ENCODE measurements around the gene FAM111A. TPM values are rescaled to one million over a fixed set of nuclear protein-coding genes. Genes with fewer than 3 reads are reported as not detected.

Gene FAM111A
- total RNA-seq, 1 donor from 2014 or later: 13.1 TPM

- Histone ChIP-seq H4K20me1 (ENCODE audit: insufficient read depth, low read length) (no peaks in the 10 kb centered on the region), H3K4me1 (ENCODE audit: insufficient read depth, low read length) (peaks cover under 1% of the 10 kb centered on the region), H3K27ac (ENCODE audit: low read depth, low read length) (no peak overlapping the region), H3K4me2 (ENCODE audit: low read length) (no peak overlapping the region), H3K9me3 (ENCODE audit: insufficient read depth, low read depth, low read length) (no peaks in the 10 kb centered on the region), H3K36me3 (ENCODE audit: insufficient read depth, low read length) (no peaks in the 10 kb centered on the region), H3K27me3 (ENCODE audit: insufficient read depth, low read length) (peaks cover 26% of the 10 kb centered on the region), H3K79me2 (ENCODE audit: insufficient read depth, low read length) (no peaks in the 10 kb centered on the region), H2AFZ (ENCODE audit: low read depth, low read length) (no peak overlapping the region), H3K9ac (ENCODE audit: low read length) (no peak overlapping the region), H3K4me3 (ENCODE audit: insufficient read depth, low read depth, low read length) (no peak overlapping the region)
- TF ChIP-seq EZH2 (IDR thresholded peaks at IDR 0.05; ENCODE audit: insufficient read depth, low read length) (no peak), CTCF (IDR thresholded peaks at IDR 0.05; ENCODE audit: insufficient read depth, low read depth, low read length) (no peak)
- FAIRE-seq (no peak), DNase-seq (ENCODE audit: low read depth) (no peak)
- Mint-ChIP-seq H3K27me3 (ENCODE audit: low read depth, unreplicated experiment) (no peaks in the 10 kb centered on the region), H3K9me3 (ENCODE audit: unreplicated experiment) (peaks cover 5% of the 10 kb centered on the region), H3K27ac (ENCODE audit: unreplicated experiment) (no peak overlapping the region), H3K36me3 (ENCODE audit: low read depth, unreplicated experiment) (peaks cover 21% of the 10 kb centered on the region), H3K4me1 (ENCODE audit: low read depth, unreplicated experiment) (peaks cover 24% of the 10 kb centered on the region), H3K4me3 (ENCODE audit: unreplicated experiment) (no peak overlapping the region)
Observed at GRCh38 chr11:59178402-59178801, 35.7 kb downstream of the FAM111A start.

- Histone ChIP-seq H3K4me1 (ENCODE audit: insufficient read depth, low read length) (no peaks in the 10 kb centered on the region), H3K79me2 (ENCODE audit: insufficient read depth, low read length) (no peaks in the 10 kb centered on the region), H3K4me3 (ENCODE audit: insufficient read depth, low read depth, low read length) (no peak overlapping the region), H3K27ac (ENCODE audit: low read depth, low read length) (no peak overlapping the region), H3K4me2 (ENCODE audit: low read length) (no peak overlapping the region), H3K27me3 (ENCODE audit: insufficient read depth, low read length) (peaks cover 23% of the 10 kb centered on the region), H3K36me3 (ENCODE audit: insufficient read depth, low read length) (no peaks in the 10 kb centered on the region), H2AFZ (ENCODE audit: low read depth, low read length) (no peak overlapping the region), H4K20me1 (ENCODE audit: insufficient read depth, low read length) (no peaks in the 10 kb centered on the region), H3K9ac (ENCODE audit: low read length) (no peak overlapping the region), H3K9me3 (ENCODE audit: insufficient read depth, low read depth, low read length) (no peaks in the 10 kb centered on the region)
- Mint-ChIP-seq H3K4me1 (ENCODE audit: low read depth, unreplicated experiment) (peaks cover 19% of the 10 kb centered on the region), H3K27me3 (ENCODE audit: low read depth, unreplicated experiment) (no peaks in the 10 kb centered on the region), H3K9me3 (ENCODE audit: unreplicated experiment) (peaks cover 5% of the 10 kb centered on the region), H3K36me3 (ENCODE audit: low read depth, unreplicated experiment) (peaks cover 22% of the 10 kb centered on the region), H3K4me3 (ENCODE audit: unreplicated experiment) (no peak overlapping the region), H3K27ac (ENCODE audit: unreplicated experiment) (no peak overlapping the region)
- FAIRE-seq: no peak
- no peak for DNase-seq (ENCODE audit: low read depth)
- no peak for TF ChIP-seq CTCF (IDR thresholded peaks at IDR 0.05; ENCODE audit: insufficient read depth, low read depth, low read length)
- no peak for TF ChIP-seq EZH2 (IDR thresholded peaks at IDR 0.05; ENCODE audit: insufficient read depth, low read length)
Observed at GRCh38 chr11:59179121-59179520, 36.5 kb downstream of the FAM111A start.

GRCh38 chr11:59180168-59180776, 37.6 kb downstream of the FAM111A start:
- no peaks in the 10 kb centered on the region for H3K4me1 ChIP-seq (ENCODE audit: insufficient read depth, low read length)
- no peak overlapping the region for H2AFZ ChIP-seq (ENCODE audit: low read depth, low read length)
- no peak overlapping the region for H3K4me2 ChIP-seq (ENCODE audit: low read length)
- peaks cover 23% of the 10 kb centered on the region for H3K27me3 ChIP-seq (ENCODE audit: insufficient read depth, low read length)
- no peak overlapping the region for H3K27ac ChIP-seq (ENCODE audit: low read depth, low read length)
- no peaks in the 10 kb centered on the region for H3K36me3 ChIP-seq (ENCODE audit: insufficient read depth, low read length)
- Mint-ChIP-seq H3K9me3 (ENCODE audit: unreplicated experiment) (peaks cover 5% of the 10 kb centered on the region), H3K4me1 (ENCODE audit: low read depth, unreplicated experiment) (peaks cover 10% of the 10 kb centered on the region), H3K27me3 (ENCODE audit: low read depth, unreplicated experiment) (no peaks in the 10 kb centered on the region), H3K36me3 (ENCODE audit: low read depth, unreplicated experiment) (peaks cover 22% of the 10 kb centered on the region), H3K27ac (ENCODE audit: unreplicated experiment) (no peak overlapping the region), H3K4me3 (ENCODE audit: unreplicated experiment) (no peak overlapping the region)
- H3K79me2 ChIP-seq (ENCODE audit: insufficient read depth, low read length): no peaks in the 10 kb centered on the region
- no peak overlapping the region for H3K4me3 ChIP-seq (ENCODE audit: insufficient read depth, low read depth, low read length)
- TF ChIP-seq EZH2 (IDR thresholded peaks at IDR 0.05; ENCODE audit: insufficient read depth, low read length) (no peak), CTCF (IDR thresholded peaks at IDR 0.05; ENCODE audit: insufficient read depth, low read depth, low read length) (no peak)
- no peaks in the 10 kb centered on the region for H4K20me1 ChIP-seq (ENCODE audit: insufficient read depth, low read length)
- no peaks in the 10 kb centered on the region for H3K9me3 ChIP-seq (ENCODE audit: insufficient read depth, low read depth, low read length)
- FAIRE-seq (no peak), DNase-seq (ENCODE audit: low read depth) (no peak)
- no peak overlapping the region for H3K9ac ChIP-seq (ENCODE audit: low read length)

All from astrocyte (in vitro differentiated cells and primary cell).